RWPE2 (cell line): ENCODE measurements around the gene ZNF467.

ENCODE experiments used
- ATAC-seq: fragments of 200-7000 bp; cut with Tn5 transposase; 3 replicates; pipeline ENCODE4 v1.9.1; 2021; ENCODE audit warnings: low read depth
- DNase-seq: peaks from one replicate; pipeline ENCODE4 v3.0.0-alpha.2; 2020; ENCODE audit warnings: low spot score
- H3K27ac ChIP-seq: fragments of 450-650 bp; 2 replicates; pipeline ENCODE4 v1.5.1; 2017; ENCODE audit warnings: mild to moderate bottlenecking; ENCODE audit not compliant: poor library complexity, severe bottlenecking
- H3K27me3 ChIP-seq: fragments of 250-450 bp; sonication (Bioruptor Pico); 2 replicates; pipeline ENCODE4 v1.5.1; 2021; ENCODE audit warnings: mild to moderate bottlenecking, moderate library complexity; ENCODE audit not compliant: insufficient read depth, poor library complexity, severe bottlenecking
- H3K36me3 ChIP-seq: fragments of 250-450 bp; sonication (Bioruptor Pico); 2 replicates; pipeline ENCODE4 v1.5.1; 2020; ENCODE audit warnings: low read depth, mild to moderate bottlenecking, moderate library complexity
- H3K4me1 ChIP-seq: fragments of 250-450 bp; sonication (Bioruptor Pico); 2 replicates; pipeline ENCODE4 v1.5.1; 2021; ENCODE audit warnings: mild to moderate bottlenecking, moderate library complexity; ENCODE audit not compliant: insufficient read depth, poor library complexity, severe bottlenecking
- H3K4me3 ChIP-seq: fragments of 250-450 bp; sonication (Bioruptor Pico); 2 replicates; pipeline ENCODE4 v1.5.1; 2021; ENCODE audit warnings: mild to moderate bottlenecking, moderate library complexity; ENCODE audit not compliant: severe bottlenecking
- H3K9me3 ChIP-seq: fragments of 250-450 bp; sonication (Bioruptor Pico); 2 replicates; pipeline ENCODE4 v1.5.1; 2021; ENCODE audit warnings: mild to moderate bottlenecking, moderate library complexity; ENCODE audit not compliant: severe bottlenecking
- CTCF ChIP-seq: fragments of 450-650 bp; IDR thresholded peaks from one replicate; pipeline ENCODE4 v1.5.1; 2017; ENCODE audit warnings: mild to moderate bottlenecking, moderate library complexity; ENCODE audit not compliant: poor library complexity, severe bottlenecking

Gene ZNF467

GRCh38 chr7:149714910-149715471, 58.4 kb downstream of the ZNF467 start:
- H3K27ac ChIP-seq = peak overlapping the region; percentile 57
- peak; percentile 39 for ATAC-seq
- no peak for TF ChIP-seq CTCF
- peak; percentile 54 for DNase-seq
- H3K4me3 ChIP-seq = peak overlapping the region; percentile 53
- H3K4me1 ChIP-seq = peaks cover 14% of the 10 kb centered on the region
- peaks cover 12% of the 10 kb centered on the region for H3K9me3 ChIP-seq
- no peaks in the 10 kb centered on the region for H3K27me3 ChIP-seq
- H3K36me3 ChIP-seq = no peaks in the 10 kb centered on the region; the same call in 1 of the 2 replicates
